H1 (cell line): ENCODE results near the gene CFAP100. TPM values are rescaled to one million over a fixed set of nuclear protein-coding genes. Genes with fewer than 3 reads are reported as not detected.

ENCODE experiments used
- CTCF ChIA-PET: fragments of 300-600 bp; sonication (Branson Sonifier 250); formaldehyde crosslinking; loops from one replicate; lab custom pipeline; 2021; ENCODE audit not compliant: partially characterized antibody; lab: Charles Lee
- POLR2A ChIA-PET: fragments of 300-600 bp; sonication (Branson Sonifier 250); formaldehyde crosslinking; loops from one replicate; lab custom pipeline; 2021; ENCODE audit warnings: inconsistent platforms; ENCODE audit not compliant: partially characterized antibody; lab: Charles Lee
- DNase-seq, 2 experiments: peaks; one replicate each; pipeline versions ENCODE4 v3.0.0 to v3.0.0-alpha.2; 2010 to 2022; ENCODE audit warnings: low spot score in 2 of 2, low read depth in 1 of 2, mixed read lengths in 1 of 2
- FAIRE-seq: peaks from 2 replicates; lab custom pipeline; 2011; peaks lifted over from hg19 to GRCh38; lab: Jason Lieb, UNC
- H2AFZ ChIP-seq: 2 replicates; pipeline ENCODE4 v1.8.1; 2012; ENCODE audit warnings: low read length, inconsistent platforms
- H2AK5ac ChIP-seq: 2 replicates; pipeline ENCODE4 v1.6.1; 2013; ENCODE audit warnings: low read depth, low read length
- H2BK120ac ChIP-seq: replicated peaks from 2 replicates; pipeline ENCODE3; 2013; ENCODE audit warnings: low read depth, low read length, inconsistent platforms
- H2BK12ac ChIP-seq: 2 replicates; pipeline ENCODE4 v1.6.1; 2013; ENCODE audit warnings: low read depth, low read length
- H2BK15ac ChIP-seq: 2 replicates; pipeline ENCODE4 v1.6.1; 2013; ENCODE audit warnings: low read length
- H2BK20ac ChIP-seq: 2 replicates; pipeline ENCODE4 v1.6.1; 2013; ENCODE audit warnings: low read length
- H2BK5ac ChIP-seq: 2 replicates; pipeline ENCODE4 v1.6.1; 2013; ENCODE audit warnings: low read depth, low read length
- H3K14ac ChIP-seq: 2 replicates; pipeline ENCODE4 v1.6.1; 2013; ENCODE audit warnings: inconsistent platforms; ENCODE audit not compliant: insufficient read length
- H3K18ac ChIP-seq: 2 replicates; pipeline ENCODE4 v1.6.1; 2013; ENCODE audit warnings: low read length; ENCODE audit errors: extremely low read depth
- H3K23ac ChIP-seq: 2 replicates; pipeline ENCODE4 v1.6.1; 2013; ENCODE audit warnings: inconsistent platforms; ENCODE audit not compliant: insufficient read length
- H3K23me2 ChIP-seq: 2 replicates; pipeline ENCODE4 v1.6.1; 2013; ENCODE audit warnings: low read depth, low read length
- H3K27ac ChIP-seq: 2 replicates; pipeline ENCODE4 v1.6.1; 2011; ENCODE audit warnings: low read depth, low read length, inconsistent platforms
- H3K27me3 ChIP-seq, 4 experiments: replicated peaks in 1 of 4; 1 replicate in 1 of 4; 2 replicates in 3 of 4; pipeline versions ENCODE4 v1.6.1 to v1.8.1; 2011 to 2013; ENCODE audit warnings: low read length in 3 of 4, mild to moderate bottlenecking in 3 of 4, inconsistent platforms in 2 of 4, mixed read lengths in 2 of 4, moderate library complexity in 1 of 4; ENCODE audit not compliant: control insufficient read depth in 3 of 4, insufficient read depth in 3 of 4; ENCODE audit errors: extremely low read depth in 1 of 4
- H3K36me3 ChIP-seq, 4 experiments: 2 replicates each; pipeline versions ENCODE4 v1.6.1 to v1.8.1; 2011 to 2013; ENCODE audit warnings: mild to moderate bottlenecking in 4 of 4, low read length in 3 of 4, moderate library complexity in 2 of 4, control low read depth in 1 of 4, inconsistent platforms in 1 of 4; ENCODE audit not compliant: insufficient read depth in 4 of 4, control insufficient read depth in 2 of 4
- H3K4ac ChIP-seq: replicated peaks from 2 replicates; pipeline ENCODE3; 2013; ENCODE audit warnings: low read length, low read depth, mixed read lengths, inconsistent platforms; ENCODE audit not compliant: insufficient read length
- H3K4me1 ChIP-seq, 4 experiments: replicated peaks in 1 of 4; 1 replicate in 1 of 4; 2 replicates in 3 of 4; pipeline versions ENCODE4 v1.6.1 to v1.8.1; 2011 to 2013; ENCODE audit warnings: low read length in 3 of 4, inconsistent platforms in 2 of 4, mixed read lengths in 1 of 4; ENCODE audit not compliant: insufficient read depth in 4 of 4, control insufficient read depth in 3 of 4
- H3K4me2 ChIP-seq, 2 experiments: 2 replicates each; pipeline versions ENCODE4 v1.6.1 to v1.8.1; 2011 to 2013; ENCODE audit warnings: low read depth in 2 of 2, low read length in 2 of 2, control low read depth in 1 of 2, inconsistent platforms in 1 of 2, mild to moderate bottlenecking in 1 of 2; ENCODE audit not compliant: insufficient read depth in 1 of 2
- H3K4me3 ChIP-seq, 4 experiments: fragments of 200-600, 300-600 bp in 1 of 4; sonication (generic), shearing (Covaris generic), sonication (Bioruptor Twin) in 1 of 4; 2 replicates each; pipeline versions ENCODE4 v1.5.1 to v1.8.1; 2011 to 2016; ENCODE audit warnings: low read length in 4 of 4, low read depth in 3 of 4, control low read depth in 2 of 4, inconsistent platforms in 2 of 4, mild to moderate bottlenecking in 2 of 4, mixed read lengths in 1 of 4, moderate library complexity in 1 of 4; ENCODE audit not compliant: insufficient read depth in 2 of 4; ENCODE audit errors: extremely low read depth in 1 of 4
- H3K56ac ChIP-seq: replicated peaks from 2 replicates; pipeline ENCODE3; 2013; ENCODE audit warnings: low read depth, mild to moderate bottlenecking, mixed read lengths, low read length, inconsistent platforms; ENCODE audit not compliant: insufficient read length
- H3K79me1 ChIP-seq: 2 replicates; pipeline ENCODE4 v1.6.1; 2013; ENCODE audit warnings: low read depth, low read length, control low read depth
- H3K79me2 ChIP-seq, 2 experiments: 2 replicates each; pipeline versions ENCODE4 v1.6.1 to v1.8.1; 2012 to 2013; ENCODE audit warnings: low read length in 2 of 2, mild to moderate bottlenecking in 2 of 2, inconsistent platforms in 1 of 2; ENCODE audit not compliant: insufficient read depth in 2 of 2, control insufficient read depth in 1 of 2
- H3K9ac ChIP-seq, 4 experiments: replicated peaks in 1 of 4; 1 replicate in 1 of 4; 2 replicates in 3 of 4; pipeline versions ENCODE4 v1.6.1 to v1.8.1; 2011 to 2013; ENCODE audit warnings: low read depth in 3 of 4, low read length in 3 of 4, control low read depth in 2 of 4, mild to moderate bottlenecking in 2 of 4, moderate library complexity in 2 of 4, inconsistent platforms in 1 of 4; ENCODE audit errors: extremely low read depth in 1 of 4
- H3K9me3 ChIP-seq, 2 experiments: 2 replicates each; pipeline versions ENCODE4 v1.6.1 to v1.8.1; 2012 to 2013; ENCODE audit warnings: mild to moderate bottlenecking in 2 of 2, moderate library complexity in 2 of 2, control low read depth in 1 of 2, inconsistent platforms in 1 of 2, low read depth in 1 of 2, low read length in 1 of 2, mixed read lengths in 1 of 2; ENCODE audit not compliant: insufficient read depth in 2 of 2
- H4K20me1 ChIP-seq, 2 experiments: replicated peaks in 1 of 2; 2 replicates each; pipeline versions ENCODE3 to v1.8.1; 2011 to 2013; ENCODE audit warnings: inconsistent platforms in 2 of 2, low read length in 2 of 2, mild to moderate bottlenecking in 1 of 2; ENCODE audit not compliant: insufficient read depth in 2 of 2, control insufficient read depth in 1 of 2
- H4K5ac ChIP-seq: 2 replicates; pipeline ENCODE4 v1.6.1; 2013; ENCODE audit warnings: low read length, low read depth, mixed read lengths, inconsistent platforms; ENCODE audit not compliant: insufficient read length
- H4K8ac ChIP-seq: 2 replicates; pipeline ENCODE4 v1.8.0; 2013; ENCODE audit warnings: mild to moderate bottlenecking, moderate library complexity, low read length, inconsistent platforms; ENCODE audit not compliant: insufficient read depth; ENCODE audit errors: extremely low read depth
- H4K91ac ChIP-seq: replicated peaks from 2 replicates; pipeline ENCODE3; 2013; ENCODE audit warnings: low read length, mixed read lengths, inconsistent platforms; ENCODE audit not compliant: insufficient read length
- CHD2 ChIP-seq: IDR thresholded peaks from 2 replicates; pipeline ENCODE4 v1.6.1; 2012; ENCODE audit warnings: low read length, improper control_type of control experiment
- EGR1 ChIP-seq: IDR thresholded peaks from 2 replicates; pipeline ENCODE4 v1.6.1; 2011; ENCODE audit warnings: low read depth, low read length, borderline replicate concordance
- FOSL1 ChIP-seq: IDR thresholded peaks from 2 replicates; pipeline ENCODE4 v1.6.1; 2011; ENCODE audit warnings: mild to moderate bottlenecking, low read depth, low read length, moderate library complexity; ENCODE audit not compliant: insufficient read depth
- GTF2F1 ChIP-seq: IDR thresholded peaks from 2 replicates; pipeline ENCODE4 v1.6.1; 2012; ENCODE audit warnings: low read depth, low read length, improper control_type of control experiment, borderline replicate concordance
- JUN ChIP-seq: IDR thresholded peaks from 2 replicates; pipeline ENCODE4 v1.6.1; 2011; ENCODE audit warnings: low read depth, mild to moderate bottlenecking, improper control_type of control experiment, low read length
- KDM1A ChIP-seq: fragments of 200-600, 300-600 bp; sonication (generic); IDR thresholded peaks from 2 replicates; pipeline ENCODE4 v1.7.1; 2016; ENCODE audit warnings: mild to moderate bottlenecking, low read length, borderline replicate concordance
- MAX ChIP-seq: IDR thresholded peaks from 2 replicates; pipeline ENCODE4 v1.6.1; 2012; ENCODE audit warnings: inconsistent platforms
- POU5F1 ChIP-seq: IDR thresholded peaks from 2 replicates; pipeline ENCODE4 v1.6.1; 2011; ENCODE audit warnings: low read depth, mild to moderate bottlenecking, low read length, moderate library complexity
- SP1 ChIP-seq: IDR thresholded peaks from 2 replicates; pipeline ENCODE4 v1.6.1; 2011; ENCODE audit warnings: low read depth, low read length
- TAF7 ChIP-seq: optimal IDR thresholded peaks from 2 replicates; pipeline ENCODE3; 2011; ENCODE audit warnings: low read depth, mild to moderate bottlenecking, inconsistent platforms, low read length, moderate library complexity, borderline replicate concordance
- TCF12 ChIP-seq: IDR thresholded peaks from 2 replicates; pipeline ENCODE4 v1.6.1; 2011; ENCODE audit warnings: low read depth, mild to moderate bottlenecking, low read length
- TEAD4 ChIP-seq: IDR thresholded peaks from 2 replicates; pipeline ENCODE4 v1.6.1; 2012; ENCODE audit warnings: low read depth, low read length, inconsistent platforms, mixed read lengths
- USF2 ChIP-seq: IDR thresholded peaks from 2 replicates; pipeline ENCODE4 v1.6.1; 2011; ENCODE audit warnings: low read length, improper control_type of control experiment
- WGBS, 2 experiments: shearing (Covaris generic) in 1 of 2; methylation state at CpG; one replicate each; pipeline versions ENCODE4 v1.1.6 to v1.1.7; 2013 to 2015; ENCODE audit warnings: low lambda C conversion rate in 2 of 2, mixed read lengths in 2 of 2, inconsistent platforms in 1 of 2, low coverage in 1 of 2, missing lambda C conversion rate in 1 of 2; ENCODE audit not compliant: insufficient replicate concordance in 2 of 2, insufficient coverage in 1 of 2, insufficient read length in 1 of 2; ENCODE audit errors: extremely low coverage in 1 of 2, missing lambda C conversion rate in 1 of 2; 5-methylcytosine and 5-hydroxymethylcytosine counted together
- polyA plus RNA-seq, 7 experiments: library from polyadenylated mRNA; depleted of rRNA in 3 of 7; stranded (reverse) in 5 of 7; unstranded in 2 of 7; fragments of >200 nt in 5 of 7; fragments of 200-250 nt in 2 of 7; gene quantifications; 1 replicate in 5 of 7; 2 replicates in 1 of 7; 4 replicates in 1 of 7; pipeline versions ENCODE4 v1.2.1 to v1.2.3, GENCODE V29; 2011 to 2013; ENCODE audit warnings: missing spikeins in 2 of 7, mixed read lengths in 2 of 7
- total RNA-seq: library from RNA; stranded (reverse); fragmentation: NEBNext Ultra II Directional; extraction: Animal tissue kit (Norgen Biotek cat#: 25700); gene quantifications from 2 replicates; pipeline ENCODE4 v1.2.1, GENCODE V29; 2021

CFAP100 gene
- total and polyA plus RNA-seq, 2 of the 8 experiments (the other 6 are each of a cell fraction or from before 2014, with no cell fraction given): 0.17 TPM; not detected in 1

- Histone ChIP-seq H4K20me1 (peaks cover 15 to 18% of the 10 kb centered on the region in 2 experiments), H3K4me2 (no peak overlapping the region), H2AK5ac (no peak overlapping the region), H3K23ac (no peak overlapping the region), H3K4me1 (peaks cover 0 to 5% (median under 1%) of the 10 kb centered on the region in 4 experiments; a peak in 1 of 7 replicates), H2BK5ac (no peak overlapping the region), H4K5ac (no peak overlapping the region), H3K23me2 (no peaks in the 10 kb centered on the region), H4K8ac (no peak overlapping the region), H3K27me3 (no peaks in the 10 kb centered on the region), H3K79me1 (peaks cover 5% of the 10 kb centered on the region; the same call in 1 of the 2 replicates), H3K18ac (no peak overlapping the region), H2AFZ (no peak overlapping the region), H3K56ac (no peak overlapping the region), H4K91ac (no peak overlapping the region), H3K4ac (no peak overlapping the region), H3K9me3 (no peaks in the 10 kb centered on the region), H2BK12ac (no peak overlapping the region), H3K14ac (no peak overlapping the region), H3K4me3 (no peak overlapping the region), H3K79me2 (peaks cover 0 to 33% of the 10 kb centered on the region in 2 experiments; a peak in 2 of 4 replicates), H3K27ac (no peak overlapping the region), H2BK20ac (no peak overlapping the region), H3K9ac (no peak overlapping the region), H2BK120ac (no peak overlapping the region), H3K36me3 (peaks cover 26 to 81% (median 54%) of the 10 kb centered on the region in 4 experiments), H2BK15ac (no peak overlapping the region)
- ChIA-PET CTCF (interaction anchor here (1.0 kb wide), 1 partner anchor 22 kb away, joined by 3 read pairs; no protein-coding TSS in a partner anchor), POLR2A (interaction anchor here (0.9 kb wide), 1 partner anchor 8 kb away, joined by 4 read pairs; no protein-coding TSS in a partner anchor)
- WGBS, 2 experiments: 81% methylated on average over 8 of the region's 8 CpGs; no CpG with 5 or more reads in 1 of the 2 experiments
- no peak for DNase-seq
- FAIRE-seq: no peak
- TF ChIP-seq MAX (no peak), GTF2F1 (no peak), CHD2 (no peak), FOSL1 (no peak), TCF12 (no peak), JUN (no peak), USF2 (no peak), KDM1A (no peak), EGR1 (no peak), TAF7 (no peak), TEAD4 (no peak), POU5F1 (no peak), SP1 (no peak)
Observed at GRCh38 chr3:126467611-126467955, 72.9 kb downstream of the CFAP100 start.
